GM19043 (cell line): ENCODE results near the gene MARVELD3.
"Not testable (repeated sequence)": the region's sequence is repeated elsewhere in the genome, so short reads cannot be mapped to it uniquely, and the experiment has no call there.

ENCODE experiments used
- ATAC-seq: cut with Tn5 transposase; IDR thresholded peaks from one replicate; pipeline ENCODE4 v1.9.1; 2021; ENCODE audit warnings: low read depth; ENCODE audit not compliant: unreplicated experiment

MARVELD3 gene

GRCh38 chr16:71626018-71626857 lies at the start of gene MARVELD3:
Gene MARVELD3, plus strand, starts transcription at chr16:71626184. Its CDS starts 46 bp downstream, at chr16:71626230.
- ATAC-seq = no peak

GRCh38 chr16:71576971-71577370 lies 49.0 kb upstream of the MARVELD3 start, which contains the start of gene TAT:
Gene TAT, minus strand, starts transcription at chr16:71577092. Its CDS starts 677 bp downstream, at chr16:71576415.
- no peak for ATAC-seq

- ATAC-seq = not testable (repeated sequence)
Observed at GRCh38 chr16:71582553-71582848, 43.5 kb upstream of the MARVELD3 start.

GRCh38 chr16:71584543-71585317 lies 41.3 kb upstream of the MARVELD3 start:
- ATAC-seq = no peak

GRCh38 chr16:71585318-71585703 lies 40.7 kb upstream of the MARVELD3 start:
- ATAC-seq = no peak

- ATAC-seq = not testable (repeated sequence)
Observed at GRCh38 chr16:71589334-71589733, 36.6 kb upstream of the MARVELD3 start.

- ATAC-seq = not testable (repeated sequence)
Observed at GRCh38 chr16:71590071-71590470, 35.9 kb upstream of the MARVELD3 start.

GRCh38 chr16:71590584-71590983 lies 35.4 kb upstream of the MARVELD3 start:
- no peak for ATAC-seq

- no peak for ATAC-seq
Observed at GRCh38 chr16:71591917-71592316, 34.1 kb upstream of the MARVELD3 start.

GRCh38 chr16:71593048-71593999 lies 32.7 kb upstream of the MARVELD3 start:
- no peak for ATAC-seq

GRCh38 chr16:71594000-71594646 lies 31.9 kb upstream of the MARVELD3 start:
- no peak for ATAC-seq

- ATAC-seq = not testable (repeated sequence)
Observed at GRCh38 chr16:71595340-71595826, 30.6 kb upstream of the MARVELD3 start.

GRCh38 chr16:71598426-71598825 lies 27.6 kb upstream of the MARVELD3 start:
- ATAC-seq = not testable (repeated sequence)

- ATAC-seq = no peak
Observed at GRCh38 chr16:71600822-71601221, 25.2 kb upstream of the MARVELD3 start.

GRCh38 chr16:71609066-71609465 lies 16.9 kb upstream of the MARVELD3 start:
- ATAC-seq = no peak

- ATAC-seq = no peak
Observed at GRCh38 chr16:71610447-71610846, 15.5 kb upstream of the MARVELD3 start.

GRCh38 chr16:71610936-71611871 lies 14.8 kb upstream of the MARVELD3 start:
- no peak for ATAC-seq

- ATAC-seq = not testable (repeated sequence)
Observed at GRCh38 chr16:71614956-71615355, 11.0 kb upstream of the MARVELD3 start.

GRCh38 chr16:71618429-71618828 lies 7.6 kb upstream of the MARVELD3 start:
- no peak for ATAC-seq
